HG03025 (cell line): ENCODE results near the gene TRDMT1.

Source experiments
- ATAC-seq: cut with Tn5 transposase; IDR thresholded peaks from one replicate; pipeline ENCODE4 v1.9.1; 2021; ENCODE audit warnings: mild to moderate bottlenecking, moderate library complexity; ENCODE audit not compliant: unreplicated experiment, low FRiP score

The TRDMT1 gene

DNA sequence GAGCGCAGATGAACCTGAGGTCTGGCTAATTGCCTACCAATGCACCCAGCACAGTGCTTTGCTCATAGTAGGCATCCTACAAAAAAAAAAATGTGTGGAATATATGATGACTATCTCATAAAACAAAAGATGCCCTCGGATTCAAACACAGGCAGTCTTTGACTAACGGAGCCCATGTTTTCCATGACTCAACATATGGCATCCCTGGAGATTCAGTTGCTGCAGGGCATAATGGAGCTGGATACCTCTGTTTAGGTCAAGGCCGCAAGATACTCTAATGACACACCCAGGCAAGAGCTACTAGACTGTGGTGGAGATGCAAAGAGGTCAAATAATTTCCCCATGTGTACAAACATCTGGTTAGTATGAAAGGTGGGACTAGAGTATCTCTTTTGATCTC is 88.1 kb downstream of the TRDMT1 start:
- ATAC-seq, result no peak

- ATAC-seq, result no peak
These were observed 88.9 kb downstream of the TRDMT1 start for GRCh38 chr10:17112566-17112965.

DNA sequence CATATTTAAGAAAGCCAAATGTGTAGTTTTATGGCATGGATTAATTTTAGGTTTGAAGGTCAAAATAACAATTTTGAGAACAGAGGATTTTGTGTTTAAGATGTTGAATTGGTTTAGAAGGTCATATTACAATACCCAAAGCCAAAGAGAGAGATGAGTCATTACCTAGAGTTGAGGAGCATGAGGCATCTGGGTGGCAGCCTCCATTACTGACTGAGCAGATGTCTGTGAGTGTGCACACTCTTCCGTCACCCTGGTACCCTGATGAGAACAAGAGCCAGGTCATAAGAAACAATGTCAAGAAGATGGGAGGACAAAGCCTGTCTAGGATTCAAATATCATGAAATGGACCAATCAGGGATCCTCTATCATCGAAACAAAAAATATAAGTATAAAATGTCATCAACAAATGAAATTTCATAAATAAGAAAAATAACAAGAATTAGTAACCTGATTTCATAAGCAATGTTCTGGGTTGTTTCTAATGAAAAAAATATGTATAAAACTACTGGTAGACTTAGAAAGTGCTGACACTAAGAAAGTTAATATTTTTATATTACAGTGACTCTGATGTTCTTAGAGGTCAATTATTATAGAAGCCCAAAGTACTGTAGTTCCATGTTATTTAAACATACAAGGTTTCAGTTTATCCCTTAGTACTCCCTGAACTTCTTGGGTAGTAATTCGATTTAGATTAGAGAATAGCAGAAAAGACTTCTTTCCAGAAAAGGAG is 91.8 kb downstream of the TRDMT1 start:
- no peak for ATAC-seq

GRCh38 chr10:17109046-17109445 is 92.4 kb downstream of the TRDMT1 start:
- ATAC-seq, result no peak

DNA sequence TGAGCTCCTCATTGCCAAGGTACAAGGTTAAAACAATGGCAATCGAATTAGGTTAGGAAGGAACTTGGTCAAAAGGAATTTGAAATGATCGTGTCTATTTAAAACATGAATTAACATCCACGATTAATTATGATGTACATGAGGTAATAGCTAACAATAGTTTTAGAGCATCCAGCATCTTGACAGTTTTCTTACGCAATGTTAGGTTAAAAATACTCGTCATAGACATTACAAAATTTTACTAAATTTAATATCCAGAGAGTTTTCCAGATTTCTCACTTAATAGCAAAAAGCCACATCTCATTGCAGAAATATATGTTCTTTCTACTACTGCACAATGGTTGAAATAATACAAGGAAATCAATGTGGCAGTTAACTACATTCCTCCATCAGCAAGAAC is 94.5 kb downstream of the TRDMT1 start:
- ATAC-seq, result no peak

- no peak for ATAC-seq
These were observed 99.6 kb downstream of the TRDMT1 start for GRCh38 chr10:17101910-17102266.

- ATAC-seq, result no peak
These were observed 100.1 kb downstream of the TRDMT1 start for GRCh38 chr10:17101257-17101909.

DNA sequence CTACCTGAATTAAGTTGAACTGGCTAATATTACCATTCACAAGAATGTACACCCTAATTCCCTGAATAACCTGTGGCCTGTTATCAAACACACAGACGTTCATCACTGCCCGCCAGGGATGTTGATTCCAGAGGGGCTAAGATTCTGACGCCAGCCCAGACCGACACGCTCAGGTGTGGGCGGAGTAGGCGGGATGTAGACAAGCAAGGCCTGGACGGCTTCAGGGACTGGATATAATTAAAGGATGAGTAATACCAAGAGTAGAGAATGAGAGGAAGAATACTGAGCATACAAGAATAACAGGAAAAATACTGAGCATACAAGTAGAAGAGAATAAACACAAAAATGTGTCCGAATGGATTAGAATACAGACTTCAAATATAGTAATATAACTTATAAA is 100.9 kb downstream of the TRDMT1 start:
- ATAC-seq, result no peak

DNA sequence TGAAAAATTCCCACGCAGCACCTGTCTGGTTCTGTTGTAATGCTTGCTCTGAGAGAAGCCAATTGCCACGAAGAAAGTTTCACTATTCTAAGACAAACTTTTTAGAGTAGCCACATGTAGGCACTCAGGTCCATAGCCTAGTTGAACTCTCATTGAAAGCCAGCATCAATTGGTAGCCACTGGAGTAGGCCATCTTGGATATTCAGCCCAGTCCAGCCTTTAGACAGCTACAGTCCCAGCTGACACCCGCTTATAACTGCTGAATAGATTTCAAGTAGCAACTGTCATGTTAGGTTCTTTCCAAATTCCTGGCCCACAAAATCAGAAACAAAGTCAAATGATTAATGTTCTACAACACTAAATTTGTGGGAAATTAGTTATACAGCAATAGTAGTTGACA is 103.5 kb downstream of the TRDMT1 start:
- ATAC-seq, result no peak
